GM12878 (cell line): ENCODE measurements around the gene KIF21A. TPM values are rescaled to one million over a fixed set of nuclear protein-coding genes. Genes with fewer than 3 reads are reported as not detected.

Source experiments
- ATAC-seq: fragments of 200-7000 bp; cut with Tn5 transposase; 3 replicates; pipeline ENCODE4 v1.9.1; 2020; ENCODE audit warnings: mild to moderate bottlenecking, moderate library complexity
- BruUV-seq: library from RNA; stranded (reverse); fragments of 400-500 nt; replicated peaks from 2 replicates; lab custom pipeline; 2021; lab: Mats Ljungman, UMichigan
- CTCF ChIA-PET: fragments of 300-600 bp; sonication (Branson Sonifier 250); formaldehyde crosslinking; extraction: SDS; loops from one replicate; lab custom pipeline; 2021; ENCODE audit warnings: inconsistent platforms; lab: Yijun Ruan, JAX
- POLR2A ChIA-PET: fragments of 350-600 bp; formaldehyde crosslinking; extraction: SDS; loops from one replicate; lab custom pipeline; 2021; ENCODE audit warnings: inconsistent platforms; lab: Charles Lee
- RAD21 ChIA-PET: fragments of 300-600 bp; sonication (Branson Sonifier 250); formaldehyde crosslinking; loops from one replicate; lab custom pipeline; 2023; ENCODE audit warnings: antibody characterized with exemption; ENCODE audit not compliant: unreplicated experiment; lab: Charles Lee
- SMC1A ChIA-PET: fragments of 300-600 bp; sonication (Branson Sonifier 250); formaldehyde crosslinking; loops from one replicate; lab custom pipeline; 2023; ENCODE audit not compliant: unreplicated experiment, uncharacterized antibody; lab: Charles Lee
- DNase-seq: peaks from one replicate; pipeline ENCODE4 v3.0.0-alpha.2; 2011; ENCODE audit warnings: low read depth, low spot score
- FAIRE-seq: peaks from 3 replicates; lab custom pipeline; 2011; peaks lifted over from hg19 to GRCh38; lab: Jason Lieb, UNC
- H2AFZ ChIP-seq: 2 replicates; pipeline ENCODE4 v1.6.0; 2011; ENCODE audit warnings: low read depth, low read length, control low read depth; ENCODE audit not compliant: control insufficient read depth
- H3K27ac ChIP-seq: 2 replicates; pipeline ENCODE4 v1.5.1; 2011; ENCODE audit warnings: control low read depth; ENCODE audit not compliant: control insufficient read depth, insufficient read depth
- H3K27me3 ChIP-seq, 2 experiments: replicated peaks in 1 of 2; 2 replicates each; pipeline versions ENCODE4 v1.6.0 to v1.6.1; 2011; ENCODE audit warnings: low read length in 1 of 2; ENCODE audit not compliant: control insufficient read depth in 2 of 2, insufficient read depth in 2 of 2
- H3K36me3 ChIP-seq, 2 experiments: 2 replicates each; pipeline ENCODE4 v1.5.1; 2011; ENCODE audit warnings: low read length in 1 of 2; ENCODE audit not compliant: control insufficient read depth in 2 of 2, insufficient read depth in 2 of 2
- H3K4me1 ChIP-seq: 2 replicates; pipeline ENCODE4 v1.6.1; 2011; ENCODE audit warnings: mild to moderate bottlenecking, low read length, moderate library complexity, mixed read lengths; ENCODE audit not compliant: control insufficient read depth, insufficient read depth
- H3K4me2 ChIP-seq: 2 replicates; pipeline ENCODE4 v1.6.0; 2011; ENCODE audit warnings: control low read depth; ENCODE audit not compliant: control insufficient read depth, insufficient read depth
- H3K4me3 ChIP-seq: fragments of 200-600 bp; sonication (generic); 2 replicates; pipeline ENCODE4 v1.5.1; 2016
- H3K79me2 ChIP-seq: 2 replicates; pipeline ENCODE4 v1.6.0; 2011; ENCODE audit warnings: low read length; ENCODE audit not compliant: control insufficient read depth, insufficient read depth
- H3K9ac ChIP-seq: 2 replicates; pipeline ENCODE4 v1.8.0; 2011; ENCODE audit warnings: low read length, control low read depth, mixed read lengths; ENCODE audit not compliant: control insufficient read depth, insufficient read depth
- H3K9me3 ChIP-seq: replicated peaks from 3 replicates; pipeline ENCODE4 v1.5.1; 2011; ENCODE audit warnings: mild to moderate bottlenecking, low read length; ENCODE audit not compliant: control insufficient read depth, insufficient read depth
- H4K20me1 ChIP-seq: 2 replicates; pipeline ENCODE4 v1.6.0; 2011; ENCODE audit not compliant: control insufficient read depth, insufficient read depth
- IRF3 ChIP-seq: fragments of 450-650 bp; IDR thresholded peaks from 2 replicates; pipeline ENCODE4 v1.6.1; 2014; ENCODE audit warnings: mild to moderate bottlenecking
- SIN3A ChIP-seq: IDR thresholded peaks from 2 replicates; pipeline ENCODE4 v1.6.1; 2012; ENCODE audit warnings: low read depth, low read length, improper control_type of control experiment
- ZNF384 ChIP-seq: IDR thresholded peaks from 2 replicates; pipeline ENCODE4 v1.6.1; 2012; ENCODE audit warnings: low read depth, mild to moderate bottlenecking, low read length, improper control_type of control experiment, borderline replicate concordance
- ZNF592 ChIP-seq: fragments of 450-650 bp; IDR thresholded peaks from 2 replicates; pipeline ENCODE4 v1.6.1; 2017; ENCODE audit warnings: mild to moderate bottlenecking, moderate library complexity
- WGBS: methylation state at CpG from one replicate; pipeline ENCODE4 v1.1.6; 2016; ENCODE audit warnings: low lambda C conversion rate; ENCODE audit not compliant: insufficient replicate concordance, insufficient coverage; ENCODE audit errors: missing lambda C conversion rate; 5-methylcytosine and 5-hydroxymethylcytosine counted together
- in situ Hi-C: fragments of 300-500 bp; cut with MboI; formaldehyde crosslinking; loops from 9 replicates; pipeline ENCODE4 v1.14.3; 2018; ENCODE audit warnings: mixed read lengths
- intact Hi-C: fragments of 100-400 bp; cut with micrococcal nuclease; formaldehyde crosslinking; loops from one replicate; pipeline ENCODE4 v1.14.2; 2022; ENCODE audit not compliant: unreplicated experiment
- polyA plus RNA-seq, 11 experiments: library from polyadenylated mRNA; depleted of rRNA in 4 of 11; unstranded in 6 of 11; stranded (reverse) in 5 of 11; fragments of >200 nt; fragmentation: Nextera tagmentation in 4 of 11; fragmentation: Illumina TruSeq in 1 of 11; extraction: Ambion mirVana in 4 of 11; extraction: Trizol in 1 of 11; gene quantifications; 1 replicate in 1 of 11; 2 replicates in 10 of 11; pipeline versions ENCODE4 v1.2.1 to v1.2.3, GENCODE V29; 2011 to 2016; ENCODE audit warnings: inconsistent platforms in 2 of 11, missing spikeins in 2 of 11, low read depth in 1 of 11
- total RNA-seq, 4 experiments: library from RNA; depleted of rRNA in 3 of 4; stranded (reverse); fragments of >200 nt in 3 of 4; fragmentation: Illumina TruSeq in 1 of 4; extraction: Trizol in 1 of 4; gene quantifications; 2 replicates each; pipeline versions ENCODE4 v1.2.1 to v1.2.3, GENCODE V29; 2013 to 2021

KIF21A gene
- total and polyA plus RNA-seq, 10 of the 15 experiments (the other 5 are each of a cell fraction or from before 2014, with no cell fraction given) = 21.3 to 42.1 (median 24.5) TPM

- Histone ChIP-seq H3K27ac (peak overlapping the region; percentile 51), H3K9me3 (no peaks in the 10 kb centered on the region; the same call in 2 of the 3 replicates), H2AFZ (peak overlapping the region; percentile 48; the same call in 1 of the 2 replicates), H3K4me1 (no peaks in the 10 kb centered on the region; the same call in 1 of the 2 replicates), H3K4me3 (peak overlapping the region; percentile 99), H4K20me1 (no peaks in the 10 kb centered on the region), H3K36me3 (no peaks in the 10 kb centered on the region), H3K27me3 (no peaks in the 10 kb centered on the region), H3K9ac (peak overlapping the region; percentile 69), H3K79me2 (peaks cover 50% of the 10 kb centered on the region), H3K4me2 (peak overlapping the region; percentile 52)
- in situ Hi-C loops (loop anchor here (25.0 kb wide), 3 partner anchors 104 to 754 kb away; no protein-coding TSS in a partner anchor), intact Hi-C loops (loop anchor here (5.0 kb wide), 1 partner anchor 64 kb away; no protein-coding TSS in a partner anchor)
- FAIRE-seq = no peak
- ChIA-PET SMC1A (interaction anchor here (1.0 to 5.6 kb wide), 11 partner anchors 10 to 181 kb away, joined by 3 to 33 read pairs (median 5); partner anchors contain the start of gene ABCD2), CTCF (interaction anchor here (0.9 to 1.8 kb wide), 5 partner anchors 28 to 133 kb away, joined by 3 to 6 read pairs (median 3); no protein-coding TSS in a partner anchor), RAD21 (interaction anchor here (0.7 to 1.9 kb wide), 8 partner anchors 27 to 181 kb away, joined by 3 to 11 read pairs (median 5); no protein-coding TSS in a partner anchor), POLR2A (interaction anchor here (1.2 to 1.6 kb wide), 2 partner anchors 35 to 68 kb away, joined by 3 to 4 read pairs; no protein-coding TSS in a partner anchor)
- TF ChIP-seq ZNF384 (peak; percentile 80), IRF3 (no peak), ZNF592 (no peak), SIN3A (0 out of 2 replicates have a peak, but pooled peaks have one; percentile 10)
- no peak for ATAC-seq
- no peak for DNase-seq
- WGBS = 48% methylated on average over 5 of the region's 5 CpGs
- BruUV-seq = no TSS peak
Observed at GRCh38 chr12:39441189-39441962, 1.5 kb downstream of the KIF21A start.
